ENCODE measurements around the gene MOXD1.

DNA sequence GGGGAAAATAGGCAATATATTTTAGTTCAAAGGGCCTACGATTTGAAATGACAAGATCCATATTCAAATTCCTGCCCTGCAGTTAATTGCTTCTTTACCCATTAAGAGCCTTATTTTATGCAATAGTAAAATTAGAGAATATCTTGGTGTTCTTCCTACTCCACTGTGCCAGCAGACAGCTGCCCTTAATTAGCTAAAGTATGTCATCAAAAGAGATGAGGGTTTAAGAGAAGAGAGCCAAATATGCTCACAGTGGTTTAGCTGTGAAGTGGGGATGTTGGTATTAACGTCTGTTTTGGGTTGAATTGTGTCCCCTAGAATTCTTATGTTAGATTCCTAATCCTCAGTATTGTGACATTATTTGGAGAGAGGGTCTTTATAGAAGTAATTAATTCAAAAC lies 148.1 kb downstream of the MOXD1 start:
- TF ChIP-seq, protein P1, sequence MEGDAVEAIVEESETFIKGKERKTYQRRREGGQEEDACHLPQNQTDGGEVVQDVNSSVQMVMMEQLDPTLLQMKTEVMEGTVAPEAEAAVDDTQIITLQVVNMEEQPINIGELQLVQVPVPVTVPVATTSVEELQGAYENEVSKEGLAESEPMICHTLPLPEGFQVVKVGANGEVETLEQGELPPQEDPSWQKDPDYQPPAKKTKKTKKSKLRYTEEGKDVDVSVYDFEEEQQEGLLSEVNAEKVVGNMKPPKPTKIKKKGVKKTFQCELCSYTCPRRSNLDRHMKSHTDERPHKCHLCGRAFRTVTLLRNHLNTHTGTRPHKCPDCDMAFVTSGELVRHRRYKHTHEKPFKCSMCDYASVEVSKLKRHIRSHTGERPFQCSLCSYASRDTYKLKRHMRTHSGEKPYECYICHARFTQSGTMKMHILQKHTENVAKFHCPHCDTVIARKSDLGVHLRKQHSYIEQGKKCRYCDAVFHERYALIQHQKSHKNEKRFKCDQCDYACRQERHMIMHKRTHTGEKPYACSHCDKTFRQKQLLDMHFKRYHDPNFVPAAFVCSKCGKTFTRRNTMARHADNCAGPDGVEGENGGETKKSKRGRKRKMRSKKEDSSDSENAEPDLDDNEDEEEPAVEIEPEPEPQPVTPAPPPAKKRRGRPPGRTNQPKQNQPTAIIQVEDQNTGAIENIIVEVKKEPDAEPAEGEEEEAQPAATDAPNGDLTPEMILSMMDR (IDR thresholded peaks at IDR 0.05; ENCODE audit: insufficient read depth, low read length, poor library complexity, severe bottlenecking) = no peak
- no peak for TF ChIP-seq EZH2phosphoT487 (conservative IDR thresholded peaks at IDR 0.05; ENCODE audit: low read length)

Data from SU-DHL-6 (cell line).